KG1 (cell line): ENCODE results near the gene FBXW5.

Source experiments
- DNase-seq: peaks from one replicate; lab custom pipeline; 2025; lab: John Stamatoyannopoulos, UW

Gene FBXW5

GRCh38 chr9:136961279-136962065 is 16.9 kb upstream of the FBXW5 start:
- no peak for DNase-seq

GRCh38 chr9:136960938-136961275 is 16.4 kb upstream of the FBXW5 start:
- no peak for DNase-seq

GRCh38 chr9:136960212-136960937 is 15.8 kb upstream of the FBXW5 start:
- DNase-seq: no peak

GRCh38 chr9:136958898-136959850 is 14.6 kb upstream of the FBXW5 start:
- DNase-seq: no peak

GRCh38 chr9:136958473-136958872 is 13.9 kb upstream of the FBXW5 start:
- no peak for DNase-seq

GRCh38 chr9:136957901-136958300 is 13.4 kb upstream of the FBXW5 start:
- DNase-seq: no peak

- DNase-seq: no peak
Observed at GRCh38 chr9:136957461-136957860, 12.9 kb upstream of the FBXW5 start.

GRCh38 chr9:136956604-136957003 is 12.1 kb upstream of the FBXW5 start:
- DNase-seq: no peak

- no peak for DNase-seq
Observed at GRCh38 chr9:136955943-136956335, 11.4 kb upstream of the FBXW5 start.

GRCh38 chr9:136955202-136955942 is 10.8 kb upstream of the FBXW5 start:
- DNase-seq: no peak

- no peak for DNase-seq
Observed at GRCh38 chr9:136954270-136955083, 9.9 kb upstream of the FBXW5 start.

- DNase-seq: no peak
Observed at GRCh38 chr9:136953771-136954269, 9.3 kb upstream of the FBXW5 start.

- no peak for DNase-seq
Observed at GRCh38 chr9:136952876-136953770, 8.6 kb upstream of the FBXW5 start.

GRCh38 chr9:136952321-136952850 is 7.8 kb upstream of the FBXW5 start:
- no peak for DNase-seq

- DNase-seq: no peak
Observed at GRCh38 chr9:136951541-136952320, 7.2 kb upstream of the FBXW5 start, which contains the start of gene LCN12. Gene LCN12, plus strand, starts transcription at chr9:136952273. Its CDS starts 55 bp downstream, at chr9:136952328.

- DNase-seq: no peak
Observed at GRCh38 chr9:136950656-136951276, 6.2 kb upstream of the FBXW5 start.

GRCh38 chr9:136949817-136950655 is 5.5 kb upstream of the FBXW5 start:
- DNase-seq: peak; percentile 76
